GM12878 (cell line): ENCODE data around the gene SENP8. TPM values are rescaled to one million over a fixed set of nuclear protein-coding genes. Genes with fewer than 3 reads are reported as not detected.

Experiments used
- ATAC-seq: fragments of 200-7000 bp; cut with Tn5 transposase; 3 replicates; pipeline ENCODE4 v1.9.1; 2020; ENCODE audit warnings: mild to moderate bottlenecking, moderate library complexity
- BruUV-seq: library from RNA; stranded (reverse); fragments of 400-500 nt; replicated peaks from 2 replicates; lab custom pipeline; 2021; lab: Mats Ljungman, UMichigan
- CTCF ChIA-PET: fragments of 300-600 bp; sonication (Branson Sonifier 250); formaldehyde crosslinking; extraction: SDS; loops from one replicate; lab custom pipeline; 2021; ENCODE audit warnings: inconsistent platforms; lab: Yijun Ruan, JAX
- POLR2A ChIA-PET: fragments of 350-600 bp; formaldehyde crosslinking; extraction: SDS; loops from one replicate; lab custom pipeline; 2021; ENCODE audit warnings: inconsistent platforms; lab: Charles Lee
- RAD21 ChIA-PET: fragments of 300-600 bp; sonication (Branson Sonifier 250); formaldehyde crosslinking; loops from one replicate; lab custom pipeline; 2023; ENCODE audit warnings: antibody characterized with exemption; ENCODE audit not compliant: unreplicated experiment; lab: Charles Lee
- SMC1A ChIA-PET: fragments of 300-600 bp; sonication (Branson Sonifier 250); formaldehyde crosslinking; loops from one replicate; lab custom pipeline; 2023; ENCODE audit not compliant: unreplicated experiment, uncharacterized antibody; lab: Charles Lee
- DNase-seq: peaks from one replicate; pipeline ENCODE4 v3.0.0-alpha.2; 2011; ENCODE audit warnings: low read depth, low spot score
- FAIRE-seq: peaks from 3 replicates; lab custom pipeline; 2011; peaks lifted over from hg19 to GRCh38; lab: Jason Lieb, UNC
- H2AFZ ChIP-seq: 2 replicates; pipeline ENCODE4 v1.6.0; 2011; ENCODE audit warnings: low read depth, low read length, control low read depth; ENCODE audit not compliant: control insufficient read depth
- H3K27ac ChIP-seq: 2 replicates; pipeline ENCODE4 v1.5.1; 2011; ENCODE audit warnings: control low read depth; ENCODE audit not compliant: control insufficient read depth, insufficient read depth
- H3K27me3 ChIP-seq, 2 experiments: replicated peaks in 1 of 2; 2 replicates each; pipeline versions ENCODE4 v1.6.0 to v1.6.1; 2011; ENCODE audit warnings: low read length in 1 of 2; ENCODE audit not compliant: control insufficient read depth in 2 of 2, insufficient read depth in 2 of 2
- H3K36me3 ChIP-seq, 2 experiments: 2 replicates each; pipeline ENCODE4 v1.5.1; 2011; ENCODE audit warnings: low read length in 1 of 2; ENCODE audit not compliant: control insufficient read depth in 2 of 2, insufficient read depth in 2 of 2
- H3K4me1 ChIP-seq: 2 replicates; pipeline ENCODE4 v1.6.1; 2011; ENCODE audit warnings: mild to moderate bottlenecking, low read length, moderate library complexity, mixed read lengths; ENCODE audit not compliant: control insufficient read depth, insufficient read depth
- H3K4me2 ChIP-seq: 2 replicates; pipeline ENCODE4 v1.6.0; 2011; ENCODE audit warnings: control low read depth; ENCODE audit not compliant: control insufficient read depth, insufficient read depth
- H3K4me3 ChIP-seq: fragments of 200-600 bp; sonication (generic); 2 replicates; pipeline ENCODE4 v1.5.1; 2016
- H3K79me2 ChIP-seq: 2 replicates; pipeline ENCODE4 v1.6.0; 2011; ENCODE audit warnings: low read length; ENCODE audit not compliant: control insufficient read depth, insufficient read depth
- H3K9ac ChIP-seq: 2 replicates; pipeline ENCODE4 v1.8.0; 2011; ENCODE audit warnings: low read length, control low read depth, mixed read lengths; ENCODE audit not compliant: control insufficient read depth, insufficient read depth
- H3K9me3 ChIP-seq: replicated peaks from 3 replicates; pipeline ENCODE4 v1.5.1; 2011; ENCODE audit warnings: mild to moderate bottlenecking, low read length; ENCODE audit not compliant: control insufficient read depth, insufficient read depth
- H4K20me1 ChIP-seq: 2 replicates; pipeline ENCODE4 v1.6.0; 2011; ENCODE audit not compliant: control insufficient read depth, insufficient read depth
- BMI1 ChIP-seq: fragments of 450-650 bp; IDR thresholded peaks from 2 replicates; pipeline ENCODE4 v1.6.1; 2016; ENCODE audit warnings: mild to moderate bottlenecking, moderate library complexity, borderline replicate concordance
- IRF4 ChIP-seq: IDR thresholded peaks from 2 replicates; pipeline ENCODE4 v1.6.1; 2011; ENCODE audit warnings: low read depth, low read length
- JUNB ChIP-seq: IDR thresholded peaks from 2 replicates; pipeline ENCODE4 v1.6.1; 2016; ENCODE audit warnings: antibody characterized with exemption, mild to moderate bottlenecking
- MTA3 ChIP-seq: IDR thresholded peaks from 2 replicates; pipeline ENCODE4 v1.6.1; 2012; ENCODE audit warnings: low read length, inconsistent platforms, borderline replicate concordance
- RBBP5 ChIP-seq: fragments of 200-600 bp; sonication (generic); conservative IDR thresholded peaks from 2 replicates; pipeline ENCODE4 v1.6.1; 2016
- SREBF1 ChIP-seq: IDR thresholded peaks from 2 replicates; pipeline ENCODE4 v1.6.1; 2012; ENCODE audit warnings: mild to moderate bottlenecking, low read length
- ZNF622 ChIP-seq: fragments of 450-650 bp; IDR thresholded peaks from 2 replicates; pipeline ENCODE4 v1.6.1; 2017; ENCODE audit warnings: mild to moderate bottlenecking, inconsistent platforms
- WGBS: methylation state at CpG from one replicate; pipeline ENCODE4 v1.1.6; 2016; ENCODE audit warnings: low lambda C conversion rate; ENCODE audit not compliant: insufficient replicate concordance, insufficient coverage; ENCODE audit errors: missing lambda C conversion rate; 5-methylcytosine and 5-hydroxymethylcytosine counted together
- in situ Hi-C: fragments of 300-500 bp; cut with MboI; formaldehyde crosslinking; loops from 9 replicates; pipeline ENCODE4 v1.14.3; 2018; ENCODE audit warnings: mixed read lengths
- intact Hi-C: fragments of 100-400 bp; cut with micrococcal nuclease; formaldehyde crosslinking; loops from one replicate; pipeline ENCODE4 v1.14.2; 2022; ENCODE audit not compliant: unreplicated experiment
- polyA plus RNA-seq, 11 experiments: library from polyadenylated mRNA; depleted of rRNA in 4 of 11; unstranded in 6 of 11; stranded (reverse) in 5 of 11; fragments of >200 nt; fragmentation: Nextera tagmentation in 4 of 11; fragmentation: Illumina TruSeq in 1 of 11; extraction: Ambion mirVana in 4 of 11; extraction: Trizol in 1 of 11; gene quantifications; 1 replicate in 1 of 11; 2 replicates in 10 of 11; pipeline versions ENCODE4 v1.2.1 to v1.2.3, GENCODE V29; 2011 to 2016; ENCODE audit warnings: inconsistent platforms in 2 of 11, missing spikeins in 2 of 11, low read depth in 1 of 11
- total RNA-seq, 4 experiments: library from RNA; depleted of rRNA in 3 of 4; stranded (reverse); fragments of >200 nt in 3 of 4; fragmentation: Illumina TruSeq in 1 of 4; extraction: Trizol in 1 of 4; gene quantifications; 2 replicates each; pipeline versions ENCODE4 v1.2.1 to v1.2.3, GENCODE V29; 2013 to 2021
- TF ChIP-seq, protein P1 (sequence below), 3 experiments: IDR thresholded peaks in 2 of 3; conservative IDR thresholded peaks in 1 of 3; 2 replicates each; pipeline ENCODE4 v1.5.1; 2011; ENCODE audit warnings: low read depth in 3 of 3, low read length in 3 of 3, mild to moderate bottlenecking in 3 of 3, control low read depth in 2 of 3, moderate library complexity in 2 of 3, inconsistent platforms in 1 of 3, mixed read lengths in 1 of 3; ENCODE audit not compliant: control insufficient read depth in 2 of 3, insufficient read depth in 1 of 3; ENCODE audit errors: extremely low read depth in 1 of 3
- TF ChIP-seq, protein P2 (sequence below): fragments of 450-650 bp; IDR thresholded peaks from 2 replicates; pipeline ENCODE4 v1.6.1; 2017; ENCODE audit warnings: mild to moderate bottlenecking, low read depth, inconsistent platforms; ENCODE audit not compliant: poor library complexity, severe bottlenecking
- TF ChIP-seq, protein P3 (sequence below): IDR thresholded peaks from 2 replicates; pipeline ENCODE4 v1.6.1; 2011; ENCODE audit warnings: borderline replicate concordance, low read depth, mild to moderate bottlenecking, moderate library complexity, mixed read lengths, low read length; ENCODE audit not compliant: insufficient read depth; ENCODE audit errors: extremely low read length
- TF ChIP-seq, protein P4 (sequence below): IDR thresholded peaks from 2 replicates; pipeline ENCODE4 v1.6.1; 2011; ENCODE audit warnings: borderline replicate concordance, low read depth, mild to moderate bottlenecking, moderate library complexity, low read length; ENCODE audit not compliant: insufficient read depth, poor library complexity, severe bottlenecking
- TF ChIP-seq, protein P5 (sequence below): fragments of 450-650 bp; IDR thresholded peaks from 2 replicates; pipeline ENCODE4 v1.6.1; 2017; ENCODE audit warnings: mild to moderate bottlenecking
- TF ChIP-seq, protein P6 (sequence below): IDR thresholded peaks from 2 replicates; pipeline ENCODE4 v1.6.1; 2012; ENCODE audit warnings: low read depth, low read length, improper control_type of control experiment

The SENP8 gene
- total and polyA plus RNA-seq, 10 of the 15 experiments (the other 5 are each of a cell fraction or from before 2014, with no cell fraction given) = 0.87 to 5.6 (median 2.2) TPM

DNA sequence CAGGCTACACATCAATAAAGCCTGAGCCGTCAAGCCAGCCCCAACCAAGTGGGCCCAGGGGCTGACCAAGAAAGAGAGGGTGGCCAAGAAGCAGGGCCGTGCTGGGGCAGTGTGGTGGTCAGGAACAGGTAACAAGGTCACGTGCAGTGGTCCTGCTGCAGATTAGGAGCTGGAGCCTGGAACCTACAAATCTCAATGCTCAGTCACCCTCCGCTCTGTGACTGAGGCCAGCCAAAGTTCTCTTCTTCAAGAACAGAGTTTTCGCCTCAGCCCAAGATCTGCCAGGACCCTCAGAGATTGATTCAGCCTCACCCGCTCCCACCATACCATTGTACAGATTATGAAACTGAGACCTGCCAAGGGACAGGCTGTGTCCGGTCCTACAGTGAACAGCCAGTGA lies 52.5 kb downstream of the SENP8 start:
- H3K27me3 ChIP-seq = peaks cover 0 to 2% of the 10 kb centered on the region in 2 experiments; a peak in 2 of 4 replicates
- ChIA-PET RAD21 (no interaction called here), POLR2A (no interaction called here), CTCF (no interaction called here), SMC1A (no interaction called here)
- H3K4me2 ChIP-seq = no peak overlapping the region
- H3K4me1 ChIP-seq = no peaks in the 10 kb centered on the region; the same call in 1 of the 2 replicates
- H3K27ac ChIP-seq = no peak overlapping the region
- no peaks in the 10 kb centered on the region for H3K79me2 ChIP-seq
- no peak for FAIRE-seq
- H4K20me1 ChIP-seq = no peaks in the 10 kb centered on the region
- in situ Hi-C loops = no loop called here
- no peak overlapping the region for H3K9ac ChIP-seq
- no peaks in the 10 kb centered on the region for H3K9me3 ChIP-seq
- intact Hi-C loops = no loop called here
- 44% methylated on average over 6 of the region's 7 CpGs for WGBS
- ATAC-seq = no peak
- H2AFZ ChIP-seq = no peak overlapping the region
- H3K4me3 ChIP-seq = no peak overlapping the region
- no peak for DNase-seq
- no TSS peak for BruUV-seq
- no peaks in the 10 kb centered on the region for H3K36me3 ChIP-seq
- TF ChIP-seq, protein P1, sequence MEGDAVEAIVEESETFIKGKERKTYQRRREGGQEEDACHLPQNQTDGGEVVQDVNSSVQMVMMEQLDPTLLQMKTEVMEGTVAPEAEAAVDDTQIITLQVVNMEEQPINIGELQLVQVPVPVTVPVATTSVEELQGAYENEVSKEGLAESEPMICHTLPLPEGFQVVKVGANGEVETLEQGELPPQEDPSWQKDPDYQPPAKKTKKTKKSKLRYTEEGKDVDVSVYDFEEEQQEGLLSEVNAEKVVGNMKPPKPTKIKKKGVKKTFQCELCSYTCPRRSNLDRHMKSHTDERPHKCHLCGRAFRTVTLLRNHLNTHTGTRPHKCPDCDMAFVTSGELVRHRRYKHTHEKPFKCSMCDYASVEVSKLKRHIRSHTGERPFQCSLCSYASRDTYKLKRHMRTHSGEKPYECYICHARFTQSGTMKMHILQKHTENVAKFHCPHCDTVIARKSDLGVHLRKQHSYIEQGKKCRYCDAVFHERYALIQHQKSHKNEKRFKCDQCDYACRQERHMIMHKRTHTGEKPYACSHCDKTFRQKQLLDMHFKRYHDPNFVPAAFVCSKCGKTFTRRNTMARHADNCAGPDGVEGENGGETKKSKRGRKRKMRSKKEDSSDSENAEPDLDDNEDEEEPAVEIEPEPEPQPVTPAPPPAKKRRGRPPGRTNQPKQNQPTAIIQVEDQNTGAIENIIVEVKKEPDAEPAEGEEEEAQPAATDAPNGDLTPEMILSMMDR (IDR thresholded peaks at IDR 0.05 in 2 of 3, conservative IDR thresholded peaks at IDR 0.05 in 1 of 3; ENCODE audit: control insufficient read depth in 2 of 3, extremely low read depth in 1 of 3, insufficient read depth in 1 of 3, low read depth in 3 of 3, low read length in 3 of 3) = no peak
- TF ChIP-seq IRF4 = no peak
- TF ChIP-seq ZNF622 = no peak
- TF ChIP-seq BMI1 = no peak
- TF ChIP-seq, protein P2, sequence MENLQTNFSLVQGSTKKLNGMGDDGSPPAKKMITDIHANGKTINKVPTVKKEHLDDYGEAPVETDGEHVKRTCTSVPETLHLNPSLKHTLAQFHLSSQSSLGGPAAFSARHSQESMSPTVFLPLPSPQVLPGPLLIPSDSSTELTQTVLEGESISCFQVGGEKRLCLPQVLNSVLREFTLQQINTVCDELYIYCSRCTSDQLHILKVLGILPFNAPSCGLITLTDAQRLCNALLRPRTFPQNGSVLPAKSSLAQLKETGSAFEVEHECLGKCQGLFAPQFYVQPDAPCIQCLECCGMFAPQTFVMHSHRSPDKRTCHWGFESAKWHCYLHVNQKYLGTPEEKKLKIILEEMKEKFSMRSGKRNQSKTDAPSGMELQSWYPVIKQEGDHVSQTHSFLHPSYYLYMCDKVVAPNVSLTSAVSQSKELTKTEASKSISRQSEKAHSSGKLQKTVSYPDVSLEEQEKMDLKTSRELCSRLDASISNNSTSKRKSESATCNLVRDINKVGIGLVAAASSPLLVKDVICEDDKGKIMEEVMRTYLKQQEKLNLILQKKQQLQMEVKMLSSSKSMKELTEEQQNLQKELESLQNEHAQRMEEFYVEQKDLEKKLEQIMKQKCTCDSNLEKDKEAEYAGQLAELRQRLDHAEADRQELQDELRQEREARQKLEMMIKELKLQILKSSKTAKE = no peak
- TF ChIP-seq, protein P3, sequence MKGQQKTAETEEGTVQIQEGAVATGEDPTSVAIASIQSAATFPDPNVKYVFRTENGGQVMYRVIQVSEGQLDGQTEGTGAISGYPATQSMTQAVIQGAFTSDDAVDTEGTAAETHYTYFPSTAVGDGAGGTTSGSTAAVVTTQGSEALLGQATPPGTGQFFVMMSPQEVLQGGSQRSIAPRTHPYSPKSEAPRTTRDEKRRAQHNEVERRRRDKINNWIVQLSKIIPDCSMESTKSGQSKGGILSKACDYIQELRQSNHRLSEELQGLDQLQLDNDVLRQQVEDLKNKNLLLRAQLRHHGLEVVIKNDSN = no peak
- TF ChIP-seq, protein P4, sequence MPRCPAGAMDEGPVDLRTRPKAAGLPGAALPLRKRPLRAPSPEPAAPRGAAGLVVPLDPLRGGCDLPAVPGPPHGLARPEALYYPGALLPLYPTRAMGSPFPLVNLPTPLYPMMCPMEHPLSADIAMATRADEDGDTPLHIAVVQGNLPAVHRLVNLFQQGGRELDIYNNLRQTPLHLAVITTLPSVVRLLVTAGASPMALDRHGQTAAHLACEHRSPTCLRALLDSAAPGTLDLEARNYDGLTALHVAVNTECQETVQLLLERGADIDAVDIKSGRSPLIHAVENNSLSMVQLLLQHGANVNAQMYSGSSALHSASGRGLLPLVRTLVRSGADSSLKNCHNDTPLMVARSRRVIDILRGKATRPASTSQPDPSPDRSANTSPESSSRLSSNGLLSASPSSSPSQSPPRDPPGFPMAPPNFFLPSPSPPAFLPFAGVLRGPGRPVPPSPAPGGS = no peak
- TF ChIP-seq MTA3 = no peak
- no peak for TF ChIP-seq SREBF1
- TF ChIP-seq, protein P5, sequence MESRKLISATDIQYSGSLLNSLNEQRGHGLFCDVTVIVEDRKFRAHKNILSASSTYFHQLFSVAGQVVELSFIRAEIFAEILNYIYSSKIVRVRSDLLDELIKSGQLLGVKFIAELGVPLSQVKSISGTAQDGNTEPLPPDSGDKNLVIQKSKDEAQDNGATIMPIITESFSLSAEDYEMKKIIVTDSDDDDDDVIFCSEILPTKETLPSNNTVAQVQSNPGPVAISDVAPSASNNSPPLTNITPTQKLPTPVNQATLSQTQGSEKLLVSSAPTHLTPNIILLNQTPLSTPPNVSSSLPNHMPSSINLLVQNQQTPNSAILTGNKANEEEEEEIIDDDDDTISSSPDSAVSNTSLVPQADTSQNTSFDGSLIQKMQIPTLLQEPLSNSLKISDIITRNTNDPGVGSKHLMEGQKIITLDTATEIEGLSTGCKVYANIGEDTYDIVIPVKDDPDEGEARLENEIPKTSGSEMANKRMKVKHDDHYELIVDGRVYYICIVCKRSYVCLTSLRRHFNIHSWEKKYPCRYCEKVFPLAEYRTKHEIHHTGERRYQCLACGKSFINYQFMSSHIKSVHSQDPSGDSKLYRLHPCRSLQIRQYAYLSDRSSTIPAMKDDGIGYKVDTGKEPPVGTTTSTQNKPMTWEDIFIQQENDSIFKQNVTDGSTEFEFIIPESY = no peak
- no peak for TF ChIP-seq JUNB
- no peak for TF ChIP-seq RBBP5
- TF ChIP-seq, protein P6, sequence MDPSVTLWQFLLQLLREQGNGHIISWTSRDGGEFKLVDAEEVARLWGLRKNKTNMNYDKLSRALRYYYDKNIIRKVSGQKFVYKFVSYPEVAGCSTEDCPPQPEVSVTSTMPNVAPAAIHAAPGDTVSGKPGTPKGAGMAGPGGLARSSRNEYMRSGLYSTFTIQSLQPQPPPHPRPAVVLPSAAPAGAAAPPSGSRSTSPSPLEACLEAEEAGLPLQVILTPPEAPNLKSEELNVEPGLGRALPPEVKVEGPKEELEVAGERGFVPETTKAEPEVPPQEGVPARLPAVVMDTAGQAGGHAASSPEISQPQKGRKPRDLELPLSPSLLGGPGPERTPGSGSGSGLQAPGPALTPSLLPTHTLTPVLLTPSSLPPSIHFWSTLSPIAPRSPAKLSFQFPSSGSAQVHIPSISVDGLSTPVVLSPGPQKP = no peak
